ENCODE results near the gene ADAM15.

The ADAM15 gene

GRCh38 chr1:155110381-155110780 is 59.3 kb downstream of the ADAM15 start:
- H3K4me2 ChIP-seq (ENCODE audit: low read depth, low read length, poor library complexity, severe bottlenecking), result no peak overlapping the region
- H3K79me2 ChIP-seq (ENCODE audit: insufficient read depth, low read length), result no peaks in the 10 kb centered on the region
- no peak overlapping the region for H3K9ac ChIP-seq (ENCODE audit: low read depth, low read length, poor library complexity, severe bottlenecking)
- H3K9me2 ChIP-seq (replicated peaks; ENCODE audit: low read depth, low read length), result no peaks in the 10 kb centered on the region
- no peak for TF ChIP-seq EZH2phosphoT487 (IDR thresholded peaks at IDR 0.05; ENCODE audit: borderline replicate concordance)
- no peak for TF ChIP-seq CTCF (conservative IDR thresholded peaks at IDR 0.05; ENCODE audit: low read length)
- no peak overlapping the region for H2AFZ ChIP-seq (ENCODE audit: low read length)
- H4K20me1 ChIP-seq (ENCODE audit: insufficient read depth, low read length, poor library complexity, severe bottlenecking), result no peaks in the 10 kb centered on the region
- no peaks in the 10 kb centered on the region for H3K36me3 ChIP-seq (ENCODE audit: insufficient read depth, low read length)
- no peaks in the 10 kb centered on the region for H3K9me3 ChIP-seq (ENCODE audit: insufficient read depth, low read depth, low read length)
- H3F3A ChIP-seq (ENCODE audit: low read depth), result no peaks in the 10 kb centered on the region
- H3K4me3 ChIP-seq (ENCODE audit: low read length, poor library complexity, severe bottlenecking), result no peak overlapping the region
- H3K4me1 ChIP-seq (ENCODE audit: insufficient read depth, low read length, poor library complexity, severe bottlenecking), result peaks cover 6% of the 10 kb centered on the region
- H3K27me3 ChIP-seq (ENCODE audit: insufficient read depth, low read length, poor library complexity, severe bottlenecking), result no peaks in the 10 kb centered on the region

DNA sequence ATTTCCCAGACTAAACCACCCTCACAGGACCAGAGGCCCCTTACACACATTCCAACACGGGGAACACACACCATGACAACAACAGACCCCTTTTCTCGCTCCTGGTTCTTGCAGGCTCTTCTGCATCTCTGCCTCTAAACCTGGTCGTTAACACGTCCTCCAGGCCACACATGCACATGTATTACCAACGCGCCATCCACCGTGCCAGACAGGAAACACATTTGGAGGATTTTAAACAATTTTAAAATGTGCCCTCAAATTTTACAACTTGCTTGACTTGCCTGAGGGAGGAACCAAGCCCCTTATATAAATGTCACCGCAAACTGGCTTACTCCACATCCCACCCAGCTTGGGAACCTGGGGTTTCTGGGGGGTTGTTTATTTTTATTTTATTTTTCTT is 59.7 kb downstream of the ADAM15 start:
- Histone ChIP-seq H3K9ac (ENCODE audit: low read depth, low read length, poor library complexity, severe bottlenecking) (no peak overlapping the region), H3K4me1 (ENCODE audit: insufficient read depth, low read length, poor library complexity, severe bottlenecking) (peaks cover 6% of the 10 kb centered on the region), H3K9me3 (ENCODE audit: insufficient read depth, low read depth, low read length) (no peaks in the 10 kb centered on the region), H3K9me2 (replicated peaks; ENCODE audit: low read depth, low read length) (no peaks in the 10 kb centered on the region), H2AFZ (ENCODE audit: low read length) (no peak overlapping the region), H3K27me3 (ENCODE audit: insufficient read depth, low read length, poor library complexity, severe bottlenecking) (no peaks in the 10 kb centered on the region), H3K79me2 (ENCODE audit: insufficient read depth, low read length) (no peaks in the 10 kb centered on the region), H4K20me1 (ENCODE audit: insufficient read depth, low read length, poor library complexity, severe bottlenecking) (no peaks in the 10 kb centered on the region), H3F3A (ENCODE audit: low read depth) (no peaks in the 10 kb centered on the region), H3K4me2 (ENCODE audit: low read depth, low read length, poor library complexity, severe bottlenecking) (no peak overlapping the region), H3K36me3 (ENCODE audit: insufficient read depth, low read length) (no peaks in the 10 kb centered on the region), H3K4me3 (ENCODE audit: low read length, poor library complexity, severe bottlenecking) (no peak overlapping the region)
- TF ChIP-seq CTCF (conservative IDR thresholded peaks at IDR 0.05; ENCODE audit: low read length), result no peak
- no peak for TF ChIP-seq EZH2phosphoT487 (IDR thresholded peaks at IDR 0.05; ENCODE audit: borderline replicate concordance)

Data from Loucy (cell line).